SK-N-SH (cell line): ENCODE results near the gene TTLL6. TPM values are rescaled to one million over a fixed set of nuclear protein-coding genes. Genes with fewer than 3 reads are reported as not detected.
"Not testable (repeated sequence)": the region's sequence is repeated elsewhere in the genome, so short reads cannot be mapped to it uniquely, and the experiment has no call there.

Source experiments
- CTCF ChIA-PET: fragments of 300-600, 350-600 bp; formaldehyde crosslinking; extraction: SDS; loops from one replicate; lab custom pipeline; 2021; lab: Yijun Ruan, JAX
- POLR2A ChIA-PET: fragments of 350-600 bp; sonication (Branson Sonifier 250); formaldehyde crosslinking; extraction: SDS; loops from one replicate; lab custom pipeline; 2020; ENCODE audit warnings: antibody characterized with exemption, inconsistent platforms; lab: Yijun Ruan, JAX
- DNase-seq: peaks from one replicate; pipeline ENCODE4 v3.0.0; 2012
- H2AFZ ChIP-seq: fragments of 200-600 bp; sonication (generic); 2 replicates; pipeline ENCODE4 v1.8.1; 2016; ENCODE audit warnings: antibody characterized with exemption, mild to moderate bottlenecking, low read depth
- H3F3A ChIP-seq: fragments of 200-600 bp; sonication (generic); replicated peaks from 2 replicates; pipeline ENCODE3; 2016; ENCODE audit warnings: antibody characterized with exemption, mild to moderate bottlenecking; ENCODE audit not compliant: insufficient read depth
- H3K27ac ChIP-seq, 2 experiments: fragments of 200-500 bp in 1 of 2; fragments of 200-600 bp in 1 of 2; sonication (Bioruptor generic) in 1 of 2; sonication (generic), shearing (Covaris generic) in 1 of 2; 2 replicates each; pipeline versions ENCODE4 v1.5.1 to v1.6.1; 2014 to 2016; ENCODE audit warnings: low read depth in 2 of 2, inconsistent platforms in 1 of 2, low read length in 1 of 2, mild to moderate bottlenecking in 1 of 2, mixed read lengths in 1 of 2
- H3K27me3 ChIP-seq: fragments of 200-600 bp; sonication (generic), shearing (Covaris generic); 2 replicates; pipeline ENCODE4 v1.6.1; 2016; ENCODE audit warnings: mixed run types; ENCODE audit not compliant: insufficient read depth
- H3K36me3 ChIP-seq, 2 experiments: fragments of 200-500 bp in 1 of 2; fragments of 200-600 bp in 1 of 2; sonication (Bioruptor generic) in 1 of 2; sonication (generic) in 1 of 2; replicated peaks in 1 of 2; 2 replicates each; pipeline versions ENCODE3 to v1.5.1; 2014 to 2016; ENCODE audit warnings: low read length in 1 of 2, mild to moderate bottlenecking in 1 of 2; ENCODE audit not compliant: insufficient read depth in 2 of 2, control insufficient read depth in 1 of 2
- H3K4me1 ChIP-seq, 2 experiments: fragments of 200-500 bp in 1 of 2; fragments of 200-600 bp in 1 of 2; sonication (Bioruptor generic) in 1 of 2; sonication (generic), shearing (Covaris generic) in 1 of 2; 2 replicates each; pipeline versions ENCODE4 v1.5.1 to v1.6.1; 2014 to 2016; ENCODE audit warnings: low read depth in 1 of 2, low read length in 1 of 2, mixed run types in 1 of 2; ENCODE audit not compliant: insufficient read depth in 2 of 2, control insufficient read depth in 1 of 2
- H3K4me2 ChIP-seq: fragments of 200-600 bp; sonication (generic), shearing (Covaris generic); 2 replicates; pipeline ENCODE4 v1.6.1; 2017; ENCODE audit warnings: mixed run types
- H3K4me3 ChIP-seq, 2 experiments: fragments of 200-500 bp in 1 of 2; fragments of 200-600 bp in 1 of 2; sonication (Bioruptor generic) in 1 of 2; sonication (generic), shearing (Covaris generic) in 1 of 2; 2 replicates each; pipeline versions ENCODE4 v1.5.1 to v1.8.1; 2014 to 2016; ENCODE audit warnings: low read depth in 2 of 2, inconsistent platforms in 1 of 2, low read length in 1 of 2, mild to moderate bottlenecking in 1 of 2, mixed read lengths in 1 of 2, moderate library complexity in 1 of 2
- H3K79me2 ChIP-seq: fragments of 200-600 bp; sonication (generic); 2 replicates; pipeline ENCODE4 v1.8.1; 2017; ENCODE audit warnings: mild to moderate bottlenecking; ENCODE audit not compliant: insufficient read depth
- H3K9ac ChIP-seq: fragments of 200-600 bp; sonication (generic); 2 replicates; pipeline ENCODE4 v1.6.1; 2017; ENCODE audit warnings: mixed run types
- H3K9me2 ChIP-seq: fragments of 200-600 bp; sonication (generic); 2 replicates; pipeline ENCODE4 v1.6.1; 2017; ENCODE audit warnings: mixed run types
- H3K9me3 ChIP-seq: fragments of 200-600 bp; sonication (generic); 2 replicates; pipeline ENCODE4 v1.6.1; 2017; ENCODE audit warnings: mixed run types, mild to moderate bottlenecking, moderate library complexity
- H4K20me1 ChIP-seq: fragments of 200-600 bp; sonication (generic); 2 replicates; pipeline ENCODE4 v1.6.1; 2017; ENCODE audit warnings: mild to moderate bottlenecking, mixed run types; ENCODE audit not compliant: insufficient read depth
- CHD2 ChIP-seq: fragments of 150-350 bp; IDR thresholded peaks from 2 replicates; pipeline ENCODE4 v1.6.1; 2018; ENCODE audit warnings: low read length; ENCODE audit not compliant: partially characterized antibody
- CTCF ChIP-seq: fragments of 200-600 bp; sonication (generic); IDR thresholded peaks from 2 replicates; pipeline ENCODE4 v1.6.1; 2017; ENCODE audit warnings: antibody characterized with exemption, mild to moderate bottlenecking, moderate library complexity
- NRF1 ChIP-seq: IDR thresholded peaks from 2 replicates; pipeline ENCODE4 v1.6.1; 2012; ENCODE audit warnings: low read depth, mild to moderate bottlenecking, low read length
- PBX3 ChIP-seq: IDR thresholded peaks from 2 replicates; pipeline ENCODE4; 2012
- RAD21 ChIP-seq: IDR thresholded peaks from 2 replicates; pipeline ENCODE4 v1.6.1; 2012; ENCODE audit warnings: mild to moderate bottlenecking, low read length
- REST ChIP-seq: IDR thresholded peaks from 2 replicates; pipeline ENCODE4 v1.6.1; 2012; ENCODE audit warnings: mild to moderate bottlenecking, low read depth, low read length, moderate library complexity
- SIN3A ChIP-seq: IDR thresholded peaks from 2 replicates; pipeline ENCODE4 v1.6.1; 2012; ENCODE audit warnings: low read depth, mild to moderate bottlenecking, low read length, moderate library complexity, borderline replicate concordance
- WGBS: methylation state at CpG from one replicate; pipeline ENCODE4 v1.1.6; 2017; ENCODE audit warnings: low lambda C conversion rate; 5-methylcytosine and 5-hydroxymethylcytosine counted together
- polyA plus RNA-seq, 3 experiments: library from polyadenylated mRNA; depleted of rRNA; stranded (reverse); fragments of >200 nt; gene quantifications; 2 replicates each; pipeline ENCODE4 v1.2.3, GENCODE V29; 2012

TTLL6 gene
- polyA plus RNA-seq, 1 of the 3 experiments (the other 2 are of a cell fraction): 3.1 TPM

GRCh38 chr17:48841395-48841831, 24.4 kb upstream of the TTLL6 start (continued):
- TF ChIP-seq CTCF: no peak
- TF ChIP-seq RAD21: no peak
- TF ChIP-seq PBX3: no peak
- TF ChIP-seq REST: no peak
- no peak for TF ChIP-seq SIN3A

- no peak overlapping the region for H3K4me3 ChIP-seq
- peaks cover 53% of the 10 kb centered on the region; the same call in 1 of the 2 replicates for H3K79me2 ChIP-seq
- no peaks in the 10 kb centered on the region for H3K27me3 ChIP-seq
- 0 out of 4 replicates have a peak overlapping the region, but pooled peaks of 1 of the 2 experiments have one; percentile 64 for H3K27ac ChIP-seq
- peaks cover 6% of the 10 kb centered on the region for H3F3A ChIP-seq
- no peak overlapping the region for H2AFZ ChIP-seq
- peaks cover 8 to 30% of the 10 kb centered on the region in 2 experiments for H3K36me3 ChIP-seq
- no peak for DNase-seq
- WGBS: 87% methylated on average over 3 of the region's 3 CpGs
- H3K4me1 ChIP-seq: peaks cover 0 to 12% of the 10 kb centered on the region in 2 experiments; a peak in 1 of 4 replicates
- H4K20me1 ChIP-seq: 0 out of 2 replicates have a peak, but pooled peaks cover 12% of the 10 kb centered on the region
- TF ChIP-seq NRF1 (no peak), CTCF (no peak), CHD2 (no peak)
- TF ChIP-seq, all 33 proteins: peak for 0
- Histone ChIP-seq H3K9me3 (no peaks in the 10 kb centered on the region), H3K9me2 (no peaks in the 10 kb centered on the region), H3K9ac (no peak overlapping the region), H3K4me2 (peak overlapping the region; percentile 78)
- ChIA-PET CTCF (interaction anchor here (0.9 to 7.7 kb wide), 4 partner anchors 20 to 162 kb away, joined by 3 to 54 read pairs (median 4); no protein-coding TSS in a partner anchor), POLR2A (no interaction called here)
These were observed 23.4 kb upstream of the TTLL6 start for GRCh38 chr17:48840441-48840840.

- Histone ChIP-seq H4K20me1 (peaks cover 16% of the 10 kb centered on the region; the same call in 1 of the 2 replicates), H3K79me2 (peaks cover 82% of the 10 kb centered on the region), H3K4me1 (peaks cover 0 to 12% of the 10 kb centered on the region in 2 experiments; a peak in 2 of 4 replicates)
- H3K27me3 ChIP-seq, H3K9me2 ChIP-seq, H3K9ac ChIP-seq, DNase-seq, H3K4me3 ChIP-seq, H2AFZ ChIP-seq, POLR2A ChIA-PET, H3K9me3 ChIP-seq, H3K36me3 ChIP-seq, H3K4me2 ChIP-seq, H3K27ac ChIP-seq, H3F3A ChIP-seq: not testable (repeated sequence)
- CTCF ChIA-PET: interaction anchor here (1.0 kb wide), 1 partner anchor 47 kb away, joined by 4 read pairs; no protein-coding TSS in a partner anchor
- 97% methylated on average over 4 of the region's 4 CpGs for WGBS
These were observed 20.4 kb upstream of the TTLL6 start for GRCh38 chr17:48837458-48837857.
